Fibroblast of lung (primary cell): ENCODE results near the gene FDXR.

Experiments used
- CTCF ChIP-seq, 2 donors: IDR thresholded peaks in 1 of 2; conservative IDR thresholded peaks in 1 of 2; 1 replicate in 1 of 2; 2 replicates in 1 of 2; pipeline ENCODE4 v1.5.1; 2011 to 2012; ENCODE audit warnings: low read length in 2 of 2, control low read depth in 1 of 2, inconsistent platforms in 1 of 2, low read depth in 1 of 2, mild to moderate bottlenecking in 1 of 2
- EZH2 ChIP-seq: IDR thresholded peaks from 2 replicates; pipeline ENCODE4 v1.5.1; 2012; ENCODE audit warnings: low read length, control low read depth, mild to moderate bottlenecking; ENCODE audit errors: missing control alignments

DNA sequence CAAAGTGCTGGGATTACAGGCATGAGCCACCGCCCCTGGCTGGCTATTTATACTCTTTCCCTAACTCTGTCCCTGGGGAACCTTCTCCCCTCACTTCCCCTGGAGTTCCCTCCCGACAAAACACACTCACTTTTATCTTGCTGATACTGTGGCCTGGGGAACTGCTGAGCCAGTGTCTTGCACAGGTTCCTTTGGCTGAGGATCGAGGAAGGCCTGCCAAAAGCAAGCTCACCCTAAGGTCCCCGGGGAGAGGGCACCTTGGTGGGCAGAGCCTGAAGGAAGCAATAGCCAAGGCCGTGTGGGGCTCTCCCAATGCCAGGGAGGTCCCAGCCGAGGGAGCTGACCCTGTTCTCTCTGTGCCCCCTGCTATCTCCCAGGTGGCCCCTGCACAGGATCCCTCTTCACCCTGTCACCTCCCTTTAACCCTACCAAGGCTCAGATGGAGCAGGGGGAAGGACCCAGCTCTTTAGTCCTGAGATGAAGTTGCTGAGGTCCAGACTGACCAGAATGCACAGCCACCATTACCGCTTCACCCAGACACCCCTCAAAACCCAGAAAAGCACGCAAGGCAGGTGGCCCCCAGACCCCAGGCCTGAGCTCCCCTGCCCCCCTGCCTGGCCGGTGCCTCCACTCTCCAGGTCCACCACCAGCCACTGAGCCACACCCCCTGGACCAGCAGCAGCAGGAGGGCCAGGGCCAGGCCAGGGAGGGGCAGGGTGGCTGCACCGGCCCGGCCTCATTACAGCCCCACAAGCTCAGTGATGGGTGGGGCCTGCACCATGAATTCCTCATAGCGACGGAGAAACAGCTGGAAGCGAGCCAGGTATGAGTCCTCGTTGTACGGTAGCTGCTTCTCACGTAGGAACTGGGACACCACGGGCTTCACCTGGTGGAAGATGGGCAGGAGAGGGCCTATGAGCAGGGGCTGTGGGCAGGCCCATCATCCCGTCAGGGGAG lies 5.1 kb upstream of the FDXR start:
- TF ChIP-seq CTCF (conservative IDR thresholded peaks at IDR 0.05 in 1 of 2, IDR thresholded peaks at IDR 0.05 in 1 of 2; ENCODE audit: low read depth in 1 of 2, low read length in 2 of 2) (no peak), EZH2 (no peak)
